Neuronal stem cell (in vitro differentiated cells): ENCODE measurements around the gene SUOX.
"Not testable (repeated sequence)": the region's sequence is repeated elsewhere in the genome, so short reads cannot be mapped to it uniquely, and the experiment has no call there.

Experiments
- DNase-seq: peaks from one replicate; pipeline ENCODE4 v3.0.0-alpha.2; 2013; ENCODE audit warnings: low spot score
- H2AFZ ChIP-seq: one replicate; pipeline ENCODE4 v1.6.1; 2013; ENCODE audit warnings: mild to moderate bottlenecking, low read length, inconsistent platforms
- H2AK5ac ChIP-seq: 2 replicates; pipeline ENCODE4 v1.6.1; 2013; ENCODE audit warnings: low read depth, mild to moderate bottlenecking, inconsistent platforms, low read length, moderate library complexity, mixed read lengths
- H2BK120ac ChIP-seq: 2 replicates; pipeline ENCODE4 v1.6.1; 2013; ENCODE audit warnings: low read depth, mild to moderate bottlenecking, inconsistent platforms, low read length, moderate library complexity, mixed read lengths
- H2BK12ac ChIP-seq: one replicate; pipeline ENCODE4 v1.6.1; 2013; ENCODE audit warnings: low read length, inconsistent platforms
- H2BK15ac ChIP-seq: 2 replicates; pipeline ENCODE4 v1.6.1; 2013; ENCODE audit warnings: mild to moderate bottlenecking, low read length, inconsistent platforms, mixed read lengths
- H2BK5ac ChIP-seq: one replicate; pipeline ENCODE4 v1.6.1; 2013; ENCODE audit warnings: inconsistent platforms, mild to moderate bottlenecking, low read length, moderate library complexity
- H3K14ac ChIP-seq: one replicate; pipeline ENCODE4 v1.6.1; 2013; ENCODE audit warnings: low read length, inconsistent platforms
- H3K18ac ChIP-seq: 2 replicates; pipeline ENCODE4 v1.6.1; 2013; ENCODE audit warnings: low read length, inconsistent platforms
- H3K23ac ChIP-seq: 2 replicates; pipeline ENCODE4 v1.6.1; 2013; ENCODE audit warnings: low read depth, mild to moderate bottlenecking, mixed read lengths, low read length, inconsistent platforms; ENCODE audit not compliant: poor library complexity
- H3K27ac ChIP-seq: replicated peaks from 3 replicates; pipeline ENCODE4 v1.5.1; 2013; ENCODE audit warnings: low read length, inconsistent platforms
- H3K27me3 ChIP-seq, 3 experiments: 2 replicates each; pipeline ENCODE4 v1.6.1; 2013; ENCODE audit warnings: low read length in 3 of 3, mild to moderate bottlenecking in 2 of 3, inconsistent platforms in 1 of 3, low read depth in 1 of 3, mixed read lengths in 1 of 3, moderate library complexity in 1 of 3; ENCODE audit not compliant: control insufficient read depth in 3 of 3, insufficient read depth in 3 of 3
- H3K36me3 ChIP-seq, 2 donors: replicated peaks in 1 of 2; 2 replicates each; pipeline ENCODE4 v1.6.1; 2013; ENCODE audit warnings: low read length in 2 of 2; ENCODE audit not compliant: control insufficient read depth in 2 of 2, insufficient read depth in 2 of 2
- H3K4ac ChIP-seq: 2 replicates; pipeline ENCODE4 v1.6.1; 2013; ENCODE audit warnings: inconsistent platforms, mild to moderate bottlenecking, low read length, moderate library complexity
- H3K4me1 ChIP-seq, 2 donors: 1 replicate in 1 of 2; 2 replicates in 1 of 2; pipeline ENCODE4 v1.6.1; 2013; ENCODE audit warnings: low read length in 2 of 2, low read depth in 1 of 2; ENCODE audit not compliant: control insufficient read depth in 2 of 2, insufficient read depth in 1 of 2
- H3K4me2 ChIP-seq: one replicate; pipeline ENCODE4 v1.6.1; 2013; ENCODE audit warnings: mild to moderate bottlenecking, low read length, inconsistent platforms; ENCODE audit not compliant: insufficient read depth, poor library complexity, severe bottlenecking
- H3K4me3 ChIP-seq, 2 donors: 2 replicates each; pipeline ENCODE4 v1.5.1; 2013; ENCODE audit warnings: low read length in 2 of 2, mild to moderate bottlenecking in 2 of 2, inconsistent platforms in 1 of 2, moderate library complexity in 1 of 2
- H3K79me1 ChIP-seq: one replicate; pipeline ENCODE4 v1.6.1; 2013; ENCODE audit warnings: low read depth, mild to moderate bottlenecking, inconsistent platforms, low read length, moderate library complexity
- H3K9ac ChIP-seq: one replicate; pipeline ENCODE4 v1.6.1; 2013; ENCODE audit warnings: mild to moderate bottlenecking, low read depth, low read length, inconsistent platforms; ENCODE audit not compliant: poor library complexity
- H3K9me3 ChIP-seq, 2 donors: replicated peaks in 1 of 2; 2 replicates each; pipeline versions ENCODE3 to v1.6.1; 2013; ENCODE audit warnings: low read length in 2 of 2, mild to moderate bottlenecking in 2 of 2, inconsistent platforms in 1 of 2, low read depth in 1 of 2, mixed read lengths in 1 of 2, moderate library complexity in 1 of 2; ENCODE audit not compliant: control insufficient read depth in 2 of 2, insufficient read depth in 1 of 2
- H4K8ac ChIP-seq: one replicate; pipeline ENCODE4 v1.6.1; 2013; ENCODE audit warnings: low read depth, mild to moderate bottlenecking, inconsistent platforms, low read length, moderate library complexity
- H4K91ac ChIP-seq: one replicate; pipeline ENCODE4 v1.6.1; 2013; ENCODE audit warnings: low read length, low read depth, mild to moderate bottlenecking, inconsistent platforms; ENCODE audit not compliant: poor library complexity
- WGBS, 2 donors: extraction: QIAGEN DNeasy Blood & Tissue Kit; methylation state at CpG; one replicate each; pipeline ENCODE4 v1.1.7; 2013; ENCODE audit warnings: missing lambda C conversion rate in 2 of 2, mixed read lengths in 1 of 2; ENCODE audit not compliant: insufficient read length in 2 of 2, insufficient replicate concordance in 1 of 2; ENCODE audit errors: extremely low coverage in 2 of 2; 5-methylcytosine and 5-hydroxymethylcytosine counted together

Gene SUOX

DNA sequence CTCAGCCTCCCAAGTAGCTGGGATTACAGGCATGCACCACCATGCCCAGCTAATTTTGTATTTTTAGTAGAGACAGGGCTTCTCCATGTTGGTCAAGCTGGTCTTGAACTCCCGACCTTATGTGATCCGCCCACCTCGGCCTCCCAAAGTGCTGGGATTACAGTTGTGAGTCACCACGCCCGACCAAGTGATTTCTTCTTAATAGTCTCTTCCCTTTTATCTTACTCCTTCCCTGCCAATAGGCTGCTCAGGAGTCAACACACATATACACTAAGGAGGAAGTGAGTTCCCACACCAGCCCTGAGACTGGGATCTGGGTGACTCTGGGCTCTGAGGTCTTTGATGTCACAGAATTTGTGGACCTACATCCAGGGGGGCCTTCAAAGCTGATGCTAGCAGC, 6.3 kb downstream of the SUOX start:
- H3K4me1 ChIP-seq, H4K91ac ChIP-seq, H2BK120ac ChIP-seq, H3K27me3 ChIP-seq, H3K4me2 ChIP-seq, H3K79me1 ChIP-seq, H3K18ac ChIP-seq, H3K9ac ChIP-seq, H2BK5ac ChIP-seq, H2BK12ac ChIP-seq, H3K27ac ChIP-seq, DNase-seq, H3K4me3 ChIP-seq, H3K14ac ChIP-seq, H3K23ac ChIP-seq, H3K4ac ChIP-seq, H2BK15ac ChIP-seq, H2AFZ ChIP-seq, H4K8ac ChIP-seq, H2AK5ac ChIP-seq, H3K9me3 ChIP-seq: not testable (repeated sequence)
- peaks cover 14 to 33% of the 10 kb centered on the region in 2 donors for H3K36me3 ChIP-seq
- WGBS, 2 donors = no CpG with 5 or more reads among the region's 5 CpGs

DNA sequence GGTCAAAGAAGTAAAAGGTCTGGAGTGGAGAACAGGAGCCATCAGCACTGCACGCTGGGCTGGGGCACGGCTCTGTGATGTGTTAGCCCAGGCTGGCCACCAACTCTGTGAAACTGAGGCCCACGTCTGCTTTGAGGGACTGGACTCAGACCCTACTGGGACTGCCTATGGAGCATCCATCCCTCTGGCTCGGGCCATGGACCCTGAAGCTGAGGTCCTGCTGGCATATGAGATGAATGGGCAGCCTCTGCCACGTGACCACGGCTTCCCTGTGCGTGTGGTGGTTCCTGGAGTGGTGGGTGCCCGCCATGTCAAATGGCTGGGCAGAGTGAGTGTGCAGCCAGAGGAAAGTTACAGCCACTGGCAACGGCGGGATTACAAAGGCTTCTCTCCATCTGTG, 7.1 kb downstream of the SUOX start:
- no peak overlapping the region for H4K8ac ChIP-seq
- no peak overlapping the region for H3K18ac ChIP-seq
- H3K9me3 ChIP-seq = no peaks in the 10 kb centered on the region
- no peak overlapping the region for H3K4ac ChIP-seq
- H2BK15ac ChIP-seq = no peak overlapping the region
- H2BK12ac ChIP-seq = no peak overlapping the region
- peaks cover 0 to 3% of the 10 kb centered on the region in 2 donors for H3K4me1 ChIP-seq
- no peaks in the 10 kb centered on the region for H3K79me1 ChIP-seq
- no peak overlapping the region for H3K23ac ChIP-seq
- no peak overlapping the region for H2BK120ac ChIP-seq
- peaks cover 14 to 35% of the 10 kb centered on the region in 2 donors for H3K36me3 ChIP-seq
- no peak overlapping the region for H2AFZ ChIP-seq
- no peak overlapping the region for H3K4me2 ChIP-seq
- H3K4me3 ChIP-seq = peak overlapping the region in 1 of 2 donors; percentile 12
- DNase-seq = no peak
- H4K91ac ChIP-seq = no peak overlapping the region
- no peak overlapping the region for H2AK5ac ChIP-seq
- H3K9ac ChIP-seq = no peak overlapping the region
- no peak overlapping the region for H3K14ac ChIP-seq
- no peaks in the 10 kb centered on the region for H3K27me3 ChIP-seq
- H2BK5ac ChIP-seq = peak overlapping the region; percentile 57
- H3K27ac ChIP-seq = no peak overlapping the region
- WGBS, 2 donors = no CpG with 5 or more reads among the region's 10 CpGs

DNA sequence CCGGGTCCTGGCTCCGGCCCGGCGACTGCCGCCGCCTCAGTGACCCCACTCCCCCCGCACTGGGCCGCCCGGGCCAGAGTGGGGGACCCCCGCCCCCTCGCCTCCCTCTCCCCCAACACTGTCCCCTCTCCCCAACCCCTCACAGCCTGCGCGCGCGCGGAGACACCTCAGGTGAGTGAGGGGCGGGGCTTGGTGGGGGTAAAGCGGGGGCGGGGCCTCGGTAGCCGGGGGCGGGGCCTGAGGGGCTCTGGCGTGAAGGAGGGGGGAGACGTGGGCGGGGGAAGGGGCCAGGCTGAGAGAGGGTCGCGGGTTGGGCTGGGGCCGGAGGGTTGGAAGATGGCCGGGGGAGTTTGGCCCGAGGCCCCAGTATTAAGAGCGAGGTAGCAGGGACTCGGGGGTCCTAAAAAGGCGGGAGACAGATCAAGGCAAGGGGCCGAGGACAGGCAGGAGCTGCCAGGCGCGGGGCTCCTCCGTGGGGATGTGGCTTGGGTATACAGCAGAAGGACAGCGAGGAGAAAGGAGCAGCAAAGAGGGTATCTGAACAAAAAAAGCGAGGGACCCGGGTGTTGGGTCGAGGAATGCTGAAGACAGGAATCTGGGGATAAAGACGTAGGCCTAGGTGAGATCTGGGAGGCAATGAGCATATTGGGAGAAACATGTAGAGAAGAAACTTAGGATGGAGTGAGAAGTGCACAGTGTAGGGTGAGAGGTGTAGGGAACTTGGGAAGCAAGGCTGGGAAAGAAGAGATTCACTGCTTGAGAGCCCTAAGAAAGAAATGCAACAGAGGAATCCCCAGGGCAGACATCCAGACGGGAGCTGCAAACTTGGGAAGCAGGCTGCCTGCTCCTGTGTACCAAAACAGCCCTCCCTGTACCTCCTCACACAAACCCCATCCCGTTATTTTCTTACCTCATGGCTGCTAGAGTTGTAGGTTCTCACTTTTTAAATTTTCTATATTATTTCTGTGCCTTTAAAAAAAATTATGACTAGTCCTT, 10.8 kb downstream of the SUOX start:
- Histone ChIP-seq H3K27me3 (no peaks in the 10 kb centered on the region), H3K4me1 (peaks cover 0 to 3% of the 10 kb centered on the region in 2 donors), H2BK5ac (no peak overlapping the region), H3K9ac (peak overlapping the region; percentile 78), H3K36me3 (peaks cover 7 to 24% of the 10 kb centered on the region in 2 donors), H4K91ac (no peak overlapping the region), H2AK5ac (no peak overlapping the region), H4K8ac (no peak overlapping the region), H3K27ac (peak overlapping the region; percentile 78), H2BK15ac (no peak overlapping the region), H3K4me3 (peak overlapping the region; percentile 64 to 76), H3K79me1 (no peaks in the 10 kb centered on the region), H2AFZ (peak overlapping the region; percentile 84), H2BK12ac (no peak overlapping the region), H3K18ac (peak overlapping the region; percentile 92), H3K9me3 (no peaks in the 10 kb centered on the region), H3K4me2 (peak overlapping the region; percentile 55), H2BK120ac (no peak overlapping the region), H3K14ac (no peak overlapping the region), H3K23ac (no peak overlapping the region), H3K4ac (no peak overlapping the region)
- WGBS, 2 donors = no CpG with 5 or more reads among the region's 44 CpGs
- peak; percentile 81 for DNase-seq

- Histone ChIP-seq H2AFZ (no peak overlapping the region), H3K4me3 (no peak overlapping the region), H2BK12ac (no peak overlapping the region), H3K9me3 (no peaks in the 10 kb centered on the region), H2BK15ac (no peak overlapping the region), H3K9ac (no peak overlapping the region), H2BK5ac (no peak overlapping the region), H3K27ac (peak overlapping the region; percentile 17), H4K91ac (no peak overlapping the region), H3K4me1 (peaks cover 0 to 3% of the 10 kb centered on the region in 2 donors), H3K14ac (no peak overlapping the region), H2BK120ac (no peak overlapping the region), H3K79me1 (no peaks in the 10 kb centered on the region), H4K8ac (no peak overlapping the region), H3K18ac (no peak overlapping the region), H3K36me3 (peaks cover 0 to 8% of the 10 kb centered on the region in 2 donors), H3K4me2 (no peak overlapping the region), H3K27me3 (no peaks in the 10 kb centered on the region), H2AK5ac (no peak overlapping the region), H3K4ac (no peak overlapping the region), H3K23ac (no peak overlapping the region)
- WGBS, 2 donors = no CpG with 5 or more reads among the region's 2 CpGs
- DNase-seq = no peak
Measured at GRCh38 chr12:56010111-56010570, 13.1 kb downstream of the SUOX start.
